Measurements from ENCODE around the gene KRTAP20-1. TPM values are rescaled to one million over a fixed set of nuclear protein-coding genes. Genes with fewer than 3 reads are reported as not detected.

Gene KRTAP20-1
- total RNA-seq, 1 experiment from 2014 or later: not detected

DNA sequence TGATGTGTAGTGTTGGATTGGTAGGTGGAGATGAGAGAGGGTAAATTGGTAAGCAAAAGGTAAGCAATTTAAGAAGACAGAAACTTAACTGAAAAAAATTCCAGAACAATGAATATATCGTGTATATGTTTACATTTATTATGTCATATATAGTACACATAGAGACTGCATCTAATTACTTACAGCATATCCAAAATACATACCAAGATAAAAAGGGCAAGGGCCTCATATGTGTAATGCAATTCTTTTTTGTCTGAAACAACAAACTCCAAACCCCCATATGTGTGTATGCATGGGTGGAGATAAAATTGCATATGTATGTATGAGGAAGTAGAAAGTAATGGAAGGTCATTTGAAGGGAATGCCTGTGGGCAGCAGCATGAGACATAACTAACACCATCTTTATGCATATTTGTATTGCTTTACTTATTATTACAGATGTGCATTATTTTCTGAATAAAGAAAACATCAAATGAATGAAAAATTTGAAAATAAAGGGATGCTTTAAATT lies 30.7 kb downstream of the KRTAP20-1 start:
- Histone ChIP-seq H3K23ac (ENCODE audit: insufficient read length, low read depth, low read length) (no peak overlapping the region), H2BK120ac (ENCODE audit: low read depth, low read length, poor library complexity, severe bottlenecking) (no peak overlapping the region), H3T11ph (ENCODE audit: low read length) (no peak overlapping the region), H4K91ac (ENCODE audit: insufficient read length, low read depth, low read length) (no peak overlapping the region), H3K27ac (ENCODE audit: insufficient read length, low read depth, low read length) (no peak overlapping the region), H2BK5ac (ENCODE audit: insufficient read length, low read length) (no peak overlapping the region), H3K4me1 (ENCODE audit: insufficient read depth, low read length) (no peaks in the 10 kb centered on the region), H4K5ac (ENCODE audit: insufficient read length, low read depth, low read length) (no peak overlapping the region), H3K4ac (ENCODE audit: low read depth, low read length) (no peak overlapping the region), H3K18ac (ENCODE audit: insufficient read length, low read depth, low read length) (no peak overlapping the region), H2AFZ (ENCODE audit: low read length) (no peak overlapping the region), H3K9ac (ENCODE audit: extremely low read depth, insufficient read length, low read length) (no peak overlapping the region), H2BK20ac (ENCODE audit: low read depth, low read length, poor library complexity, severe bottlenecking) (no peak overlapping the region), H3K14ac (ENCODE audit: insufficient read depth, low read length) (no peak overlapping the region), H3K79me1 (ENCODE audit: insufficient read depth, low read depth, low read length, poor library complexity, severe bottlenecking) (no peaks in the 10 kb centered on the region), H2AK5ac (ENCODE audit: insufficient read length, low read length) (no peak overlapping the region), H3K23me2 (ENCODE audit: insufficient read length, low read depth, low read length, poor library complexity, severe bottlenecking) (no peaks in the 10 kb centered on the region), H2BK12ac (ENCODE audit: insufficient read length, low read depth, low read length) (no peak overlapping the region), H4K8ac (replicated peaks; ENCODE audit: insufficient read length, low read depth, low read length) (no peak overlapping the region), H3K27me3 (ENCODE audit: insufficient read depth, low read length) (no peaks in the 10 kb centered on the region), H2BK15ac (ENCODE audit: low read depth, low read length) (no peak overlapping the region), H3K56ac (ENCODE audit: insufficient read length, low read depth, low read length) (no peak overlapping the region), H3K79me2 (ENCODE audit: insufficient read depth, low read length) (no peaks in the 10 kb centered on the region), H4K20me1 (ENCODE audit: control insufficient read depth, insufficient read depth, insufficient read length) (no peaks in the 10 kb centered on the region), H3K4me2 (ENCODE audit: insufficient read depth, insufficient read length, low read length) (no peak overlapping the region), H3K9me3 (ENCODE audit: control insufficient read depth, low read depth, low read length) (no peaks in the 10 kb centered on the region)
- DNase-seq: no peak
- H3K27me3 Mint-ChIP-seq (ENCODE audit: low read depth): no peaks in the 10 kb centered on the region; the same call in 1 of the 2 replicates
- TF ChIP-seq, protein P1, sequence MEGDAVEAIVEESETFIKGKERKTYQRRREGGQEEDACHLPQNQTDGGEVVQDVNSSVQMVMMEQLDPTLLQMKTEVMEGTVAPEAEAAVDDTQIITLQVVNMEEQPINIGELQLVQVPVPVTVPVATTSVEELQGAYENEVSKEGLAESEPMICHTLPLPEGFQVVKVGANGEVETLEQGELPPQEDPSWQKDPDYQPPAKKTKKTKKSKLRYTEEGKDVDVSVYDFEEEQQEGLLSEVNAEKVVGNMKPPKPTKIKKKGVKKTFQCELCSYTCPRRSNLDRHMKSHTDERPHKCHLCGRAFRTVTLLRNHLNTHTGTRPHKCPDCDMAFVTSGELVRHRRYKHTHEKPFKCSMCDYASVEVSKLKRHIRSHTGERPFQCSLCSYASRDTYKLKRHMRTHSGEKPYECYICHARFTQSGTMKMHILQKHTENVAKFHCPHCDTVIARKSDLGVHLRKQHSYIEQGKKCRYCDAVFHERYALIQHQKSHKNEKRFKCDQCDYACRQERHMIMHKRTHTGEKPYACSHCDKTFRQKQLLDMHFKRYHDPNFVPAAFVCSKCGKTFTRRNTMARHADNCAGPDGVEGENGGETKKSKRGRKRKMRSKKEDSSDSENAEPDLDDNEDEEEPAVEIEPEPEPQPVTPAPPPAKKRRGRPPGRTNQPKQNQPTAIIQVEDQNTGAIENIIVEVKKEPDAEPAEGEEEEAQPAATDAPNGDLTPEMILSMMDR (conservative IDR thresholded peaks at IDR 0.05): no peak
- peaks cover 0 to 12% (median 0%) of the 10 kb centered on the region in 3 experiments; a peak in 1 of 7 replicates for H3K36me3 Mint-ChIP-seq (ENCODE audit: insufficient read depth in 1 of 3, low read depth in 3 of 3)
- peaks cover 0 to 47% of the 10 kb centered on the region in 2 experiments; a peak in 3 of 5 replicates for H3K9me3 Mint-ChIP-seq
- WGBS (ENCODE audit: extremely low coverage, insufficient read length, low lambda C conversion rate): no CpG with 5 or more reads among the region's 1 CpG
- no peaks in the 10 kb centered on the region for H3K4me1 Mint-ChIP-seq
- H3K27ac Mint-ChIP-seq: no peak overlapping the region
- no peak overlapping the region for H3K4me3 Mint-ChIP-seq

Measured in H9 (cell line).